Lung (tissue), 12 donors: ENCODE data around the gene LOXL1. TPM values are rescaled to one million over a fixed set of nuclear protein-coding genes. Genes with fewer than 3 reads are reported as not detected.

Experiments used
- ATAC-seq: fragments of 200-7000 bp; cut with Tn5 transposase; one replicate; pipeline ENCODE4 v1.9.1; 2020; ENCODE audit warnings: moderate number of reproducible peaks; ENCODE audit not compliant: insufficient read depth, low FRiP score
- DNase-seq, 3 donors: peaks; one replicate each; pipeline ENCODE4 v3.0.0-alpha.2; 2013 to 2017
- H3K27ac ChIP-seq, 2 donors: one replicate each; pipeline ENCODE4 v1.5.1; 2013; ENCODE audit warnings: mild to moderate bottlenecking in 2 of 2, moderate library complexity in 2 of 2, control low read depth in 1 of 2, inconsistent platforms in 1 of 2, low read depth in 1 of 2, low read length in 1 of 2
- H3K27me3 ChIP-seq, 3 donors: one replicate each; pipeline ENCODE4 v1.5.1; 2013; ENCODE audit warnings: low read length in 2 of 3; ENCODE audit not compliant: control insufficient read depth in 3 of 3, insufficient read depth in 3 of 3
- H3K36me3 ChIP-seq, 4 donors: one replicate each; pipeline ENCODE4 v1.5.1; 2013; ENCODE audit warnings: low read length in 4 of 4, mild to moderate bottlenecking in 1 of 4, moderate library complexity in 1 of 4; ENCODE audit not compliant: control insufficient read depth in 4 of 4, insufficient read depth in 4 of 4
- H3K4me1 ChIP-seq, 5 donors: one replicate each; pipeline ENCODE4 v1.5.1; 2013; ENCODE audit warnings: low read length in 5 of 5, mild to moderate bottlenecking in 2 of 5, moderate library complexity in 1 of 5; ENCODE audit not compliant: control insufficient read depth in 5 of 5, insufficient read depth in 5 of 5
- H3K4me3 ChIP-seq: one replicate; pipeline ENCODE4 v1.5.1; 2013; ENCODE audit warnings: mild to moderate bottlenecking, control low read depth, moderate library complexity
- H3K9ac ChIP-seq, 2 donors: one replicate each; pipeline ENCODE4 v1.5.1; 2013; ENCODE audit warnings: low read length in 2 of 2, control low read depth in 1 of 2; ENCODE audit not compliant: insufficient read depth in 1 of 2
- H3K9me3 ChIP-seq, 4 donors: one replicate each; pipeline ENCODE4 v1.5.1; 2013; ENCODE audit warnings: low read length in 3 of 4, mild to moderate bottlenecking in 1 of 4, moderate library complexity in 1 of 4; ENCODE audit not compliant: control insufficient read depth in 4 of 4, insufficient read depth in 3 of 4
- WGBS, 2 donors: extraction: QIAGEN DNeasy Blood & Tissue Kit; methylation state at CpG; one replicate each; pipeline ENCODE4 v1.1.7; 2013; 5-methylcytosine and 5-hydroxymethylcytosine counted together
- polyA plus RNA-seq, 2 donors: library from polyadenylated mRNA; stranded (reverse); fragments of 200-250 nt; gene quantifications; one replicate each; pipeline ENCODE4 v1.2.1, GENCODE V29; 2013
- total RNA-seq, 2 donors: library from RNA; depleted of rRNA in 1 of 2; stranded (reverse); fragments of >200 nt in 1 of 2; gene quantifications; one replicate each; pipeline ENCODE4 v1.2.1, GENCODE V29; 2014 to 2021
- TF ChIP-seq, protein P1 (sequence below): IDR thresholded peaks from 2 replicates; pipeline ENCODE4 v1.5.1; 2012; ENCODE audit warnings: mild to moderate bottlenecking; ENCODE audit errors: control extremely low read depth, extremely low read depth
- donor health status: control.
- donor health status: control.
- donor health status: Bipolar disorder and iron deficiency.
- donor health status: healthy.
- donor health status: DM: yes; HTN: yes; CAD: no.

LOXL1 gene
- total and polyA plus RNA-seq, 4 donors, result 9.4 to 25.3 (median 14.3) TPM

DNA sequence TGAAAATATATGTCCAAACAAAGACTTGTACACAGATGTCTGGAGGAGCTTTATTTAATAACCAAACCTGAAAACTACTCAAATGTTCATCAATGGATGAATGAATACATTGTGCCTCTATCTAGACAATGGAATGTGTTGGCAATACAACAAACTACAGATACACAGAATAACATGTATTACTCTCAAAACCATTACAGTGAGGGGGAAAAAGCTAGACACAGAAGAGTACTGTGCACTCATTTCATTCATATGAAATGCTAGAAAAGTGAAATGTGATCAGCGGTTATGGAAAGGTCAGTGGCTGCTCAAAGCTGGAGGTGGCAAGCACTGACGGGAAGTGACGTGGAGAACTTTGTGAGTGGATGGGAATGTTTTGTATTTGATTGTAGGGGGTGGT, 52.6 kb downstream of the LOXL1 start:
- Histone ChIP-seq H3K4me3 (no peak overlapping the region), H3K27ac (no peak overlapping the region), H3K4me1 (peaks cover 10 to 26% (median 20%) of the 10 kb centered on the region in 5 donors), H3K36me3 (no peaks in the 10 kb centered on the region), H3K9me3 (no peaks in the 10 kb centered on the region), H3K27me3 (peaks cover 0 to 8% (median 3%) of the 10 kb centered on the region in 3 donors), H3K9ac (no peak overlapping the region)
- TF ChIP-seq, protein P1, sequence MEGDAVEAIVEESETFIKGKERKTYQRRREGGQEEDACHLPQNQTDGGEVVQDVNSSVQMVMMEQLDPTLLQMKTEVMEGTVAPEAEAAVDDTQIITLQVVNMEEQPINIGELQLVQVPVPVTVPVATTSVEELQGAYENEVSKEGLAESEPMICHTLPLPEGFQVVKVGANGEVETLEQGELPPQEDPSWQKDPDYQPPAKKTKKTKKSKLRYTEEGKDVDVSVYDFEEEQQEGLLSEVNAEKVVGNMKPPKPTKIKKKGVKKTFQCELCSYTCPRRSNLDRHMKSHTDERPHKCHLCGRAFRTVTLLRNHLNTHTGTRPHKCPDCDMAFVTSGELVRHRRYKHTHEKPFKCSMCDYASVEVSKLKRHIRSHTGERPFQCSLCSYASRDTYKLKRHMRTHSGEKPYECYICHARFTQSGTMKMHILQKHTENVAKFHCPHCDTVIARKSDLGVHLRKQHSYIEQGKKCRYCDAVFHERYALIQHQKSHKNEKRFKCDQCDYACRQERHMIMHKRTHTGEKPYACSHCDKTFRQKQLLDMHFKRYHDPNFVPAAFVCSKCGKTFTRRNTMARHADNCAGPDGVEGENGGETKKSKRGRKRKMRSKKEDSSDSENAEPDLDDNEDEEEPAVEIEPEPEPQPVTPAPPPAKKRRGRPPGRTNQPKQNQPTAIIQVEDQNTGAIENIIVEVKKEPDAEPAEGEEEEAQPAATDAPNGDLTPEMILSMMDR, result no peak
- WGBS, 2 donors, result 94 to 98% methylated on average over 3 of the region's 3 CpGs
- DNase-seq (no peak), ATAC-seq (no peak)

DNA sequence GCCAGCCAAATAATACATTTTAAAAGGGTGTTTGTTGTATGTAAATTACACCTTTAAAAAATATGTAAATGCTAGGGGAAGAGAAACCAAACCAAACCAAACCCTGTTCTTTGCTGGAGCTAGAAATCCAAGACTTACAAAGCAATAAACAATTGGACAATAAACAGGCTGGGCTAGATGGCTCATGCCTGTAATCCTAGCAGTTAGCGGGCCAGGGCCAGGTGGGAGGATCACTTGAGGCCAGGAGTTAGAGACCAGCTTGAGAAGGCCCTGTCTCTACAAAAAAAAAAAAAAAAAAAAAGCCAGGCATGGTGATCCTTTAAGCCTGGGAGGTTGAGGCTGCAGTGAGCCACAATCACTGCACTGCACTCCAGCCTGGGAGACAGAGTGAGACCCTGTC, 53.4 kb downstream of the LOXL1 start:
- Histone ChIP-seq H3K27me3 (peaks cover 0 to 8% (median 3%) of the 10 kb centered on the region in 3 donors), H3K27ac (no peak overlapping the region), H3K4me3 (no peak overlapping the region), H3K36me3 (no peaks in the 10 kb centered on the region), H3K9me3 (no peaks in the 10 kb centered on the region), H3K4me1 (peaks cover 16 to 33% (median 25%) of the 10 kb centered on the region in 5 donors), H3K9ac (no peak overlapping the region)
- WGBS, 2 donors, result 89 to 100% methylated on average over 1 of the region's 1 CpG
- DNase-seq (no peak), ATAC-seq (no peak)
- TF ChIP-seq, protein P1, result no peak

DNA sequence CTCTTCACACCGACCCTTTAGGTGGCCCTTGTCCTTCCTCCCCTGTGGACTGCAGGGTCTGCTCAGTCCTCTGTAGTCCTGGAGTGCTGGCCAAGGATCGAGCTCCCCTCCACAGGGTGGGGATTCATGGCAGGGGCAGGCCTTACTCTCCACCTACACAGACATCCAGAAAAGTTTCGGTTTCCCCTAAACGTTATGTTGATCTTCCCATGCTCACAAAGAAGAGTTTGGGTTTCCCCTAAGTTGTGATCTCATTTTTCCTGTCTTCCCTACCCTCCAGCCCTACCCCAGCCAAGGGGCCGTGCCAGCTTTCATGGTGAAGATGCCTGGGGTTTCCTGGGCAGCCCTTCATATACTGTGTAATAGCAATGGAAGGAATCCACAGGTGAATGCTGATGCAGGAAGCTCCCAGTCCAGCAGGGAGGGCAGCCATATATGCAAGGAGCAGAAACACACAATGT, 55.5 kb downstream of the LOXL1 start:
- H3K4me1 ChIP-seq, result peaks cover 18 to 35% (median 28%) of the 10 kb centered on the region in 5 donors
- no peak for DNase-seq
- peak overlapping the region; percentile 82 to 95 for H3K27ac ChIP-seq
- TF ChIP-seq, protein P1, result no peak
- H3K9ac ChIP-seq, result no peak overlapping the region
- no peak overlapping the region for H3K4me3 ChIP-seq
- H3K36me3 ChIP-seq, result no peaks in the 10 kb centered on the region
- 21 to 25% methylated on average over 5 of the region's 5 CpGs for WGBS, 2 donors
- no peak for ATAC-seq
- no peaks in the 10 kb centered on the region for H3K27me3 ChIP-seq
- no peaks in the 10 kb centered on the region for H3K9me3 ChIP-seq
